Osteoblast (primary cell): Measurements from ENCODE around the gene PSAPL1. TPM values are rescaled to one million over a fixed set of nuclear protein-coding genes. Genes with fewer than 3 reads are reported as not detected.

Source experiments
- DNase-seq: peaks from one replicate; pipeline ENCODE4 v3.0.0; 2011; ENCODE audit warnings: low spot score, mixed read lengths; ENCODE audit not compliant: insufficient read length; ENCODE audit errors: missing footprints
- H2AFZ ChIP-seq: 2 replicates; pipeline ENCODE4 v1.6.0; 2011; ENCODE audit warnings: mild to moderate bottlenecking, low read length
- H3K27ac ChIP-seq: 2 replicates; pipeline ENCODE4 v1.5.1; 2011; ENCODE audit warnings: mild to moderate bottlenecking, low read depth, low read length, moderate library complexity
- H3K27me3 ChIP-seq: 2 replicates; pipeline ENCODE4 v1.6.0; 2012; ENCODE audit warnings: mild to moderate bottlenecking, control low read depth, inconsistent platforms, low read length, moderate library complexity; ENCODE audit not compliant: insufficient read depth
- H3K36me3 ChIP-seq: 2 replicates; pipeline ENCODE4 v1.5.1; 2011; ENCODE audit warnings: mild to moderate bottlenecking, low read length, control low read depth, moderate library complexity; ENCODE audit not compliant: insufficient read depth
- H3K4me1 ChIP-seq: 2 replicates; pipeline ENCODE4 v1.5.1; 2011; ENCODE audit warnings: mild to moderate bottlenecking, low read length, control low read depth, moderate library complexity; ENCODE audit not compliant: insufficient read depth
- H3K4me2 ChIP-seq: 2 replicates; pipeline ENCODE4 v1.6.0; 2011; ENCODE audit warnings: mild to moderate bottlenecking, low read length; ENCODE audit not compliant: insufficient read depth
- H3K4me3 ChIP-seq: fragments of 200-600 bp; sonication (generic); 3 replicates; pipeline ENCODE4 v1.5.1; 2012; ENCODE audit warnings: mild to moderate bottlenecking, low read length, inconsistent platforms; ENCODE audit not compliant: insufficient read depth
- H3K79me2 ChIP-seq: 2 replicates; pipeline ENCODE4 v1.6.0; 2012; ENCODE audit warnings: mild to moderate bottlenecking, low read length, control low read depth, inconsistent platforms; ENCODE audit not compliant: insufficient read depth
- H3K9me3 ChIP-seq: 2 replicates; pipeline ENCODE4 v1.5.1; 2011; ENCODE audit warnings: low read depth, low read length, control low read depth
- H4K20me1 ChIP-seq: 2 replicates; pipeline ENCODE4 v1.6.0; 2012; ENCODE audit warnings: mild to moderate bottlenecking, low read length, control low read depth; ENCODE audit not compliant: insufficient read depth
- CTCF ChIP-seq: IDR thresholded peaks from 2 replicates; pipeline ENCODE4 v1.5.1; 2011; ENCODE audit warnings: mild to moderate bottlenecking, low read depth, low read length, moderate library complexity; ENCODE audit errors: extremely low read depth
- total RNA-seq: library from RNA; depleted of rRNA; stranded (reverse); fragments of >200 nt; gene quantifications from 2 replicates; pipeline ENCODE4 v1.2.3, GENCODE V29; 2012

The PSAPL1 gene
- total RNA-seq, 1 donor, result not detected

DNA sequence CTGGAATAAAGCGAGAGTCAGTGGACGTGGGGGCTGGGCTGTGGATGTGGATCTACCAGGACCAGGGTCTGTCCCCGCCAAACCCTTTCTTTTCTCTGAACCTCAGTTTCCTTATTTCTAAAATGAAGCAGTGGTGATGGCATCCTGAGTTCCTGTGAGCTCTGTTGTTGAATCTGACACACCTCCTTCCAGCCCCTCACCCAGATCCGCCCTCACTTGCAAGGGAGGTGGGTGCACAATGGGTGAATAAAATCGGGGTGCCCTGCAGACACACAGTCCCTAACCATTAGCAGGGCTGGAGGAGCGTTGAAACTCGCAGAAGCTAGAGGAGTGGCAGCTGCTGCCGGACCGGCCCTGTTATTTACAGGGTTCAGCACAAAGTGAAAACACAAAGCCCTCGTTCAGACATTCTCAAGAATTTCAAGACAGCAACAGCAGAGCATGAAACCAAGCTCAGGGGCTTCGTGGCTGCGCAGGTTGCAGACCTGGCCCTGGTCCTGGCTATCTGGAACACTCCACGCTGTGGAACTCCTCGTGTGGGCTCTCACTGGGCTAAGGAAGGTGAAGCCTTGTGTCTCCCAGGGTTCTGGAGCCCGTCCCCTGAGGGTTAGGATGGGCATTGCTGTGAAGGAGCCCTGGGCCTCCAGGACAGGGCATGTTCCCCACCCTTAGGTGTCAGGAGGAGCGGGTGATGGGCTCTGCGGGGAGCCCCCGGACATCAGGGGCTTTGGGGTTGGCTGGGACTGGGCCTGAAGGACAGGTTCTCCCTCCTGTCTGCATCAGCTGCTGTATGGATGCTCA lies 42.9 kb downstream of the PSAPL1 start:
- H4K20me1 ChIP-seq, result peaks cover 2% of the 10 kb centered on the region
- no peak overlapping the region for H2AFZ ChIP-seq
- no peaks in the 10 kb centered on the region for H3K4me1 ChIP-seq
- no peak overlapping the region for H3K4me3 ChIP-seq
- no peaks in the 10 kb centered on the region for H3K36me3 ChIP-seq
- no peak for TF ChIP-seq CTCF
- peaks cover 34% of the 10 kb centered on the region for H3K27me3 ChIP-seq
- no peaks in the 10 kb centered on the region for H3K79me2 ChIP-seq
- no peaks in the 10 kb centered on the region for H3K9me3 ChIP-seq
- H3K4me2 ChIP-seq, result no peak overlapping the region
- DNase-seq, result no peak
- H3K27ac ChIP-seq, result no peak overlapping the region

DNA sequence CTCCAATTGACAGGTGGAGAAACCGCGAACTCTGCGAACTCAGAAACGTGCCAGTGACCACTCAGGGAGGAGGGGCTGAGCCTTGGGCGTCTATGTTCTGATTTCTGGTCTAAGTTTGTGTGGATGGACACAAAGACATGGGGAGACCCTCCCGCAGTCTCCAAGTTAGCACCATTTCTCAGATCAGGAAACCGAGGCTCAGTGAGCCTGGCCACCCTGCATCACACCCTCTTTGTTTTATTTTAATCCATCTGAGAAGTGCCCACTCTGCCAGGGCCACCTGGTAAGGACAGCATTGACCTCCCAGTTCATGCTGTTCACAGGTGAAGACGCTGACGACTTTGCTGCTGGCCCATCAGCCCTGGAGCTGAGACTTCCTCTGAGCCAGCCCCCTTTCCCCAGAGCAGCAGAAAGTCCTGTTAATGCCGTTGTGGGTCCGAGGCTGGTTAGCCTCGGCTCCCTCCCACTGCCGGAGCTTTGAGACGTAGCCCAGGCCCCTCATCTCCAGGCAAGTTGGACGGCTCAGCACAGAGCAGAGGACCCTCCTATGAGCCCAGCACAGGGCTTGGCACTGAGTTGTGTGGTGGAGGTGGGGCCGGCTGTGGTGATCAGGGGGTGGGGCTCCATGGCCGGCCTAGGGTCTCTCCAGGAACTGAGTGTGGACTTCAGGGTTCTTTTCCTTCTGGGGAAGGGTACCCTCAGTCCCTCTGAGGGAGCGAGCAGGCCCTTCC lies 43.7 kb downstream of the PSAPL1 start:
- Histone ChIP-seq H3K27me3 (peaks cover 26% of the 10 kb centered on the region), H3K4me2 (no peak overlapping the region), H2AFZ (no peak overlapping the region), H4K20me1 (peaks cover 2% of the 10 kb centered on the region), H3K9me3 (no peaks in the 10 kb centered on the region), H3K4me1 (no peaks in the 10 kb centered on the region), H3K4me3 (no peak overlapping the region), H3K79me2 (no peaks in the 10 kb centered on the region), H3K36me3 (no peaks in the 10 kb centered on the region), H3K27ac (no peak overlapping the region)
- DNase-seq, result no peak
- no peak for TF ChIP-seq CTCF

GRCh38 chr4:7390336-7390735 lies 44.4 kb downstream of the PSAPL1 start:
- no peak overlapping the region for H3K4me3 ChIP-seq
- no peak for TF ChIP-seq CTCF
- no peaks in the 10 kb centered on the region for H3K4me1 ChIP-seq
- H3K79me2 ChIP-seq, result no peaks in the 10 kb centered on the region
- H3K36me3 ChIP-seq, result no peaks in the 10 kb centered on the region
- H3K27me3 ChIP-seq, result peaks cover 25% of the 10 kb centered on the region
- DNase-seq, result no peak
- H3K9me3 ChIP-seq, result no peaks in the 10 kb centered on the region
- H4K20me1 ChIP-seq, result peaks cover 2% of the 10 kb centered on the region
- H3K27ac ChIP-seq, result no peak overlapping the region
- no peak overlapping the region for H3K4me2 ChIP-seq
- no peak overlapping the region for H2AFZ ChIP-seq

- no peaks in the 10 kb centered on the region for H3K36me3 ChIP-seq
- no peaks in the 10 kb centered on the region for H3K9me3 ChIP-seq
- no peak for TF ChIP-seq CTCF
- H3K79me2 ChIP-seq, result no peaks in the 10 kb centered on the region
- no peak overlapping the region for H3K27ac ChIP-seq
- H2AFZ ChIP-seq, result no peak overlapping the region
- no peak for DNase-seq
- H3K4me3 ChIP-seq, result no peak overlapping the region
- peaks cover 22% of the 10 kb centered on the region for H3K27me3 ChIP-seq
- H3K4me2 ChIP-seq, result no peak overlapping the region
- peaks cover 2% of the 10 kb centered on the region for H4K20me1 ChIP-seq
- H3K4me1 ChIP-seq, result no peaks in the 10 kb centered on the region
Observed at GRCh38 chr4:7389719-7390118, 45.0 kb downstream of the PSAPL1 start.
